ENCODE results near the gene RUFY3.

DNA sequence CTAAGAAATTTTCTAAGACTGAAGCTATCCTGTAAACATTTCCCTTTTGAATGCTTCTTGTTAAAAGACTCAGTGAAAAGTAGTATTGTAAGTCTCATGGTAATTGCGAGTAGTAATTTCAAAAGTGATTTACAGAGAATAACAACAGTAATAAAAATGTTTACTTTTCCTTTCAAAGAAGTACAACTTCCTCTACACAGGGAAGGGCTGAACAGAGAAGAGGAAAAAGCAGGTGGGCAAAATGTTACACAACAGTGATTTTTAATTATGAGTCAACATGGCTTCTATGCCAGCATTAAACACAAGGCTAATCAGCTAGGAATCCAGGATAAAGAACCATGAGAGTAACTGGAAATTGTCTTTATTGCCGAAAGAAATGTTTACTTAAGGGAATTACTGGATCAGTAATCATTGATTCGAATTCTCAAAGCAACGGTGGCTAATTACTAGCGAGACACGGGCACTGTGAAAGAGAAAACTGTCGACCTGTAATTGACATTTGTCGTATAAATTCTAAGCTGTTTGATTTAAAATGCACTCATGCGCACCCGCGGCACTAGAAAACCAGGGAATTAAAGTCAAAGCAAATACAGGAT is 18.0 kb upstream of the RUFY3 start:
- TF ChIP-seq, protein P1, sequence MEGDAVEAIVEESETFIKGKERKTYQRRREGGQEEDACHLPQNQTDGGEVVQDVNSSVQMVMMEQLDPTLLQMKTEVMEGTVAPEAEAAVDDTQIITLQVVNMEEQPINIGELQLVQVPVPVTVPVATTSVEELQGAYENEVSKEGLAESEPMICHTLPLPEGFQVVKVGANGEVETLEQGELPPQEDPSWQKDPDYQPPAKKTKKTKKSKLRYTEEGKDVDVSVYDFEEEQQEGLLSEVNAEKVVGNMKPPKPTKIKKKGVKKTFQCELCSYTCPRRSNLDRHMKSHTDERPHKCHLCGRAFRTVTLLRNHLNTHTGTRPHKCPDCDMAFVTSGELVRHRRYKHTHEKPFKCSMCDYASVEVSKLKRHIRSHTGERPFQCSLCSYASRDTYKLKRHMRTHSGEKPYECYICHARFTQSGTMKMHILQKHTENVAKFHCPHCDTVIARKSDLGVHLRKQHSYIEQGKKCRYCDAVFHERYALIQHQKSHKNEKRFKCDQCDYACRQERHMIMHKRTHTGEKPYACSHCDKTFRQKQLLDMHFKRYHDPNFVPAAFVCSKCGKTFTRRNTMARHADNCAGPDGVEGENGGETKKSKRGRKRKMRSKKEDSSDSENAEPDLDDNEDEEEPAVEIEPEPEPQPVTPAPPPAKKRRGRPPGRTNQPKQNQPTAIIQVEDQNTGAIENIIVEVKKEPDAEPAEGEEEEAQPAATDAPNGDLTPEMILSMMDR (IDR thresholded peaks at IDR 0.05; ENCODE audit: low read length), result no peak
- no peak for TF ChIP-seq EZH2 (optimal IDR thresholded peaks at IDR 0.05; ENCODE audit: low read depth, low read length)
